GM21447 (cell line): ENCODE measurements around the gene CLEC16A.
A peak's percentile ranks its signal among the peaks of the same experiment; 100 is the strongest.

Source experiments
- ATAC-seq: cut with Tn5 transposase; IDR thresholded peaks from one replicate; pipeline ENCODE4 v1.9.1; 2021; ENCODE audit not compliant: unreplicated experiment

The CLEC16A gene

DNA sequence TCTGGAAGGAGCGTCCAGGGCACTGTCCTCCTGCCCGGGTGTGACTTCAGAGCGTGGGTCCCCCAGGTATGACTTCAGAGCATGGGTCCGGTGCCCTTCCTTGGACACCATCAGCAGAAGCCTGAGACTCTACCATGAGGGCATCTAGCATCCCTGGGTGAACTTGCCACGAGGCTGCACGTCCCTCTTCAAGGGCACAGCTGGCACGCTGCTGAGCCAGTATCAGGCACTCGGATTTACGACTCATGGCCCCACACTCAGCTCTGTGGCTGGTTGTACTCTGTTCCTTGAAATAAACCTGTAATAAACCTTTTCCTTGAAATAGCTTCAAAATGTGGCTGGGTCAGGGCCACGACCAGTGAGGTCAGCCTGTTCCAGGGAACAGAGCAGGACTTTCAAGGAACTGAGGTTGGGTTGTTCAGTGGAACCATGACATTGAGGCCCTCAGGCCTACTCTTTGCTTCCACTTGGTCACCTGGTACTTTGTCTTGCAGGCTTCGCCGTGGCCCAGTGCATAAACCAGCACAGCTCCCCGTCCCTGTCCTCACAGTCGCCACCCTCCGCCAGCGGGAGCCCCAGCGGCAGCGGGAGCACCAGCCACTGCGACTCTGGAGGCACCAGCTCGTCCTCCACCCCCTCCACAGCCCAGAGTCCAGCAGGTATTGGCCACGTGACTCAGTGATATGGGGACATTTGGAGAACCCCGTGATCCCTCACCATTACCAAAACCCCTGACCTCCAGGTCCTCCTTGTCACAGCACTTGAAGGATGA is 221.7 kb downstream of the CLEC16A start:
- ATAC-seq, result no peak

DNA sequence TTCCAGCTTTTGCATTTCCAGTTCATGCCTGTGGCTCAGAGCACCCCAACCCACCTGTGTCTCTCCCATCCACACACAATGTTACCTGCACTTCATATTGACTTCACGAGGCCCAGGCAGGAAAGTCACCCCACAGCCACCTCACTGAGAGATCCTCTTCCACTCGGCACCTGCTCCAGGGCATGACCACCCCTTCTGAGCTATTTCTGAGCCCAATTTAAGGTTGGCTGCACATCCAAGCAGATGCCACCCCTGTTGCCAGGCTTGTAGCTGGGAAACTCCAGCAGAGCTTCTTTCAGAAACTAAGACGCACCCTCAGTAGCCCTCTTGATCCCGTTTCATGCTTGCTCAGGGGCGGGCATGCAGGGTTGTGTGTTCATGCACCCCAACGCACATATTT is 223.2 kb downstream of the CLEC16A start:
- no peak for ATAC-seq

DNA sequence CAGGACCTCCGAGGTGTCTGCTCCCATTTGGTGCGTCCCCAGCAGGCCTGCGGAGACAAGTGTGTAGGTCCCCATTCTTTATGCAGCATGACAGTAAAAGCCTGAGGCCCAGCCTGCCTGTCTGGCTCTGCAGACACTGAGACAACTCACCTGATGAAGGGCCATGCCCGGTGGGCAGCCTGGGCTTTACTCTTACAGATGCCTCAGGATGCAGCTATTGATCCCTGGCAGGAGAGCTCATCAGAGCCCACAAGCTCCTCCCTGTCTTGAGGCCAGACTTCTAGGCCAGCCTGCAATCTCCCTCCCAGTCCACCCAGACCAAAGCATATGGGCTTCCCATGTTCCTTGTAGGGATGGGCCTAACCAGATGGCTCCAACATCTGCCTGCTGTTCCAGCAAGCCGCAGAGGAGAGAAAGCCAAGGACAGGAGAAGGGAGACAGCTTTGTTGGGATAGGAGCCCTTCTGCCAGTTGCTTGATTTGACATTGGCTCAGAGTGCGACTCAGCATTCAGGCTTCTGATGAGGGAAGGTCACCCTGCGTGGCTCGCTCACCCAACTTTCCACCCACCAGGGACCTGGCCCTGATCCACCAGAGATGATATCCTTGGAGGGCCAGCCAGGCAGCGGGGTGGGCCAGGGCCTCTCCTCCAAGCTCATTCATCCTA is 224.2 kb downstream of the CLEC16A start:
- no peak for ATAC-seq

DNA sequence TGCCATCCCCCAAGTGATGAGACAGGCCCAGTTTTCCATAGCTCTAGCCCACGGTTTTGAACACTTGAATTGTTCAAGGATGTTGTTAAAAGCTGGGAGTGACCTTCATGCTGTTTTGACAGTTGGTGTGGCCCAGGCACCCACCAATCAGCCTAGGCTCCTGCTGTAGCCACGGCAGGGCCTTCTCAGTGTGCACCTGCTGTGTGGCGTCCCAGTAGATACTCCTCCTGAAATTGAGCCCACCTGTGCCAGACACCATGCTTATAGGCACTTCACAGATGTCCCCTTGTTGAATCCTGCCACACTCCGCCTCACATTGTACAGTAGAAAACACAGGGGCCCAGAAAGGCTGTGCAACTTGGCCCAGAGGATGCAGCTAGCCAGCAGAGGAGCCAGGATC is 225.3 kb downstream of the CLEC16A start:
- no peak for ATAC-seq

DNA sequence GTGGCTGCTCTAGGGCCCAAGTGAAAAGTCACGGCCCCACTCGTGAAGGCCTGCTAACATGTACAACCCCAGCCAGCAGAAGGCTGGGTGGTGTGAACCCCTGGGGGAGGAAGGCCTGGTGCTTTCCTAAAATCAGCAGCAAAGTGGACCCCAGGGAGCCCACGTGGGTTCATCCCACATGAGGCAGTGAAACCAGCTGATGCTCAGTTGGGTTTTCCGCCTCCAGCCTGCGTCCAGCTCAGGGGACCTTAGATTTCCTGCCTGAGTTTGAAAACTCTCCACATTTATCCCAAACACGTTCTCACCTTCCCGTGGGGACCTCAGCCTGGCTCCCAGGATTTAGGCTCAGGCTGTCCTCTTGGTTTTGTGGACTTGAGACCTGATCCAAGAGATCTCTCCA is 225.8 kb downstream of the CLEC16A start:
- no peak for ATAC-seq

DNA sequence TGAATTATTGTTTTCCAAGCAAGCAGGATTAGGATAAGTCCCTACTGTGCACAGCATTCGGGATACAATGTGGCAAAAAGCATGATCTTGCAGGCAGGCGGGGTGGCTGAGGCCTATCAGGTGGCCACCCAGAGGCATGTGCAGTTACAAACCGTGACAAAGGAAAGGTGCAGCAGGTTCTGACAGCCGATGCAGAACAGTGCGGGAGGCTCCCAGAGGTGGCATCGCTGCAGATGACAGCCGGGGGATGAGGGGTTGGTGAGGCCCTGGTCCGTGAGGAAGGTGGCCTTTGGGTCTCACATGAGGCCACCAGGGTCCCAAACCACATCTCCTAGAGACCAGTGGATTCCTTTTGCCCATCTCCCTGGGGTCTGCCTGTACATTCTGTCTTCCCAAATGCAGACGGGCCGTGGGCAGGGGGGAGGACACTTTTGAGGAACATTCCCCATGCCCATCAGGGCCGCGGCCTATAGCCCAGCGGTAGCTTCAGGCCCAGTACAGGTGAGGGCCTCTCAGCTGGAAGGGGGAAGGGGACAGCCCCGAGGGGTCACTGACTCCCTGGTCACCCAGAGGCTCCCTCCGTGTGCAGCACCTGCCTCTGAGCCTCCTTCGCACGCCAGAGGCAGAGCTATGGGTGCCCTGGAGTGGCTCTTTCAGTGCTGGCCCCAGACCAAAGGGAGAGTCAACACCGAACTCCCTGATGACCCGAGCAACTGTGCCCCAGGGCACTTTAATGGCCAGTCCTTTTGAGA is 226.5 kb downstream of the CLEC16A start:
- no peak for ATAC-seq

DNA sequence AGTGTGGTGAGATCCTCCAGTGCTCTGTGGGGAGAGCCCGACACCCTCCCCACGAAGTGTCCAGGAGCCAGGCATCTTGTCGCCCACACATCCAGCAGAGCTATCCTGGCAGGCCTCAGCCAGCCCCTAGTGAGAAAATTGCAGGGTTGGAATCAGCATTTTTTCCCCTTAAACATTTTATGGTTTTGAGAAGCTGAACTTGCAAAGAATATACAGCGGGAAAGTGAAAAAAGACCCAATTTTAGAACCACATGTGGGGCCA is 227.0 kb downstream of the CLEC16A start:
- no peak for ATAC-seq

DNA sequence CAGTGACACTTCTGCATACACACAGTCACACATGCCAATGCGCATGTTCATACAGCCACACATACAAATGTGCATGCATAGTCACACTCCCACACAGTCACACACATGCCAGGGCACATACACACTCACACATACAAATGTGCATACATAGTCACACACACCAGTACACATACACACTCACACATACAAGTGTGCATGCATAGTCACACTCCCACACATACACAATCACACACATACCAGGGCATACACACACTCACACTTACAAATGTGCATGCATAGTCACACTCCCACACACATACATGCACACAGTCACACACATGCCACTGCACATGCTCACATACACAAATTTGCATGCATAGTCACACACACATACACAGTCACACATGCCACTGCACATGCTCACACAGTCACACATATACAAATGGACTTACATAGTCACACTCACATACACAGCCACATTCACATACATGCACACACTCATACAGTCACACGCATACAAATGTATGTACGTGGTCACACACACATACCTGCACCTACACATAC is 227.5 kb downstream of the CLEC16A start:
- ATAC-seq, result no peak

DNA sequence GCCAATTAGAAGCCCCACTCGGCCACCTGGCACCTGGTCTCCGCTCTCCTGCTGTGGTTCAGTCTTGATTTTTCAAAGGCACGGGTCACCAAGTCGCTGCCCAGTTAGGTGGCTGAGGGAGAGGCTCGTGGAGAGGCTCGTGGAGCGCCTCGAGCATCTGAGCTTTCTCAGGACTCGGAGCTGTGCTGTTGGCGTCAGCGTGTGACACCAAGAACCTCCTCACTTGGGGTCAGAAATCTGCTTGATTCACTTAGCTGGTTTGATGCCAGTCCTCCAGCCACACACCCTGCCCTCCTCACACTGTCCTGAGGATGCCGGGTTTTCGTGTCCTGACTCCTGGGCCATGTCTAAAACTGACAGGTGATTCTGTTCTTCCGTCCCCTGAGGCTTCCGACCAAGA is 229.1 kb downstream of the CLEC16A start:
- ATAC-seq, result no peak

DNA sequence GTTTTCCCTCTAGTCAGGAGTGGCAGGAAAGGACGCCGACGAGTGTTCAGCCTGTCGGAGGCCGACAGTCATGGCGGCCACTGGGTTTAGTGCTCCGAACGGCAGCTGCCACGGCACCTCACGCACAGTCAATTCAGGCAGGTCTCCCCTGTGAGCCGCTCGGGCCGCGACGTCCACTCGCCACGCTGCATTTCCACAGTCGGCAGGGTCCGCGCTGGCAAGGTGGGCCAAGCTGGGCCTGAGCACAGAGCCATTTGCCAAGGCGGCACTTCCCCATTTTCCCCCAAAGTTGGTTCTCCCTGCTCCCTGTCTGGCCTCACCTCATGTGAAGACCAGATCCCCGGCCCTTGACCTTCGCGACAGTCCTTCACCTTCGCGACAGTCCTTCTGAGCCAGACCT is 229.8 kb downstream of the CLEC16A start:
- ATAC-seq, result no peak

DNA sequence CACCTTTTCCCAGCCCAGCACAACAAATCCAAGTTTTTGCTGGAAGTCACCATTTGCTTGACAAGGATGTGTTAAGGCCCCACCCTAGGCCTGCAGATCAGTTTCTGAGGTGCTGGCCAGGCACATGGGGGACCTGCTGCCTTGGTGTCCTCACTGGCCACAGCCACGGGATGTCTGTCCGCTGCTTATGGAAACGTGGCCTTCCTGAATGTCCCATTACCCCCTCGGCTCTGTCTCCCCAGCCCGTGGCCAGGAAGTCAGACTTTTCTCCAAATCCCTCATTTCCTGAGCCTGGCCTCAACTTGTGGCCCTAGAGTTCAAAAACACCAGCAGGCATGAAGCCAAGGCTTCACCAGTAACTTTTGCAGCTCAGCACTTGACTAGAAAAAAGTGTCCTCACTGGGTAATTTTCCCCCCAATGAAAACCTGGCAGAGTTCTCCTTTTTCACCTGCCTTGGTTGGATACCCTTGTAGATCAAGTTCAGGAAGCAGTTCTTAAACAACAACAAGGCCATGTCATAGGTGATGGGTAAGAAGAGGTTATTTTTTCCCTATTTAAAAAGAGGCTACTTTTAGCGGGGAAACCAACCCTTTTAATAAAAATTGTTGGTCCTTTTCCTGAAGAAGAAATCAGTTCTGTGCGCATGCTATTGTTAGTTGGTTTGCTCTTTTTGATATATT is 230.9 kb downstream of the CLEC16A start:
- ATAC-seq, result peak; percentile 6

DNA sequence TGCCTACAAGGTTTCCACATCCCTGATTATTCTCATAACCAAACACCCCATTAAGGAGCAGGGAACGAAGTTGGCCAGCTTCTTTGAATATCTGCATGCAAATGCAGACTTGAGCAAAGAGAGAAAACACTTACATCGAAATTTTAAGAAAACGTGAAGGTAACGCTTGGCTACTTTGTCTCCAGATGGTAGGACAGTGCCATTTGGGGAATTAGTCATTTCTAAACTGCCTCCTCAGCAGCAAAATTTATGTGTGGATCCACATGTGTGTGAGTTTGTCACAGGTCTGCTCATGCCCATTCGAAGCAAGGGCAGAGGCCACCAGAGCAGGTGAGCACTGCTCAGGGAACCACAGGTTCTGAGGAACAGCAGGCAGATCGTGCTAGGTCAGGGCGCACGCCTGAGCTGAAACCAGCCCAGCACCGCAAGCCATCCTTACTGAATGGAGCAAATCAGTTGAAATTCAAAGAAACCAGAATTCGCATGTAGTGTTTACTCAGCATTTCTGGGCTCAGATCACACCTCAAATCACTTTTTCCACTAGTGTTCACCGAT is 231.5 kb downstream of the CLEC16A start:
- peak; percentile 52 for ATAC-seq

DNA sequence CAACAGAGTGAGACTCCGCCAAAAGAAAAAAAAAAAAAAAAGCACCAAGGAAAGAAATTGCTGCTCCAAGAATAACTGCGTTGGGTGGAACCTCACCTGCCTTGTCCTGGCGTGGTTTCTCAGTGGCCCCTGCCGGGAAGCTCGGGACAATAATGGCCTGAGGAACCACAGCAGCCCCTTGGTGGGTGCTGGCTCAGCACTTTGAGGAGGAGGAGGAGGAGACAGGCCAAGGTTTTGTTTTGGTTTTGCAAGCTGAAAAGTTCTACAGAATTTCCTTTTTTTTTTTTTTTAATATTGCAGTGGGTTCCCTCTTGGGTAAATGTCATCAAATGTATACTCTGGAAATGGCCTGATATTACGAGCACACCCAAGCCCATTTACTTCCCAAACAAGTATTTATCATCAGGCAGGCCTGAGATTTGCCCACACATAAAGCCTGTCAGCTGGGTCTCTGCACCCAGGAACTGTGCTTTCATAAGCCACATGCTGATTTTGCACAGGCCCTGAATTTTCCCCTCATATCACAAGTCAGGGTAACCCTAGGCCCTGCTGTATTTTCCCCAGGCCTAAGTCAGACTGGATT is 233.3 kb downstream of the CLEC16A start:
- ATAC-seq, result no peak

DNA sequence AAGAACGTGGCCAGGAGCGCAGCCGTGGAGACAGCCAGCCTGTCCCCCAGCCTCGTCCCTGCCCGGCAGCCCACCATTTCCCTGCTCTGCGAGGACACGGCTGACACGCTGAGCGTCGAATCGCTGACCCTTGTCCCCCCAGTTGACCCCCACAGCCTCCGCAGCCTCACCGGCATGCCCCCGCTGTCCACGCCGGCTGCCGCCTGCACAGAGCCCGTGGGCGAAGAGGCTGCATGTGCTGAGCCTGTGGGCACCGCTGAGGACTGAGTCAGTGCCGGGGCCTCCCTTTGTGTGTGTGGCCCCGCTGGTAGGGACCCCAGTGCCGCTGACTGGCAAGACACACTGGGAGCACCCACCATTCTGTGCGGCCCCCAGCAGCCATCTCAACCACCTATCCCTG is 234.1 kb downstream of the CLEC16A start:
- no peak for ATAC-seq

DNA sequence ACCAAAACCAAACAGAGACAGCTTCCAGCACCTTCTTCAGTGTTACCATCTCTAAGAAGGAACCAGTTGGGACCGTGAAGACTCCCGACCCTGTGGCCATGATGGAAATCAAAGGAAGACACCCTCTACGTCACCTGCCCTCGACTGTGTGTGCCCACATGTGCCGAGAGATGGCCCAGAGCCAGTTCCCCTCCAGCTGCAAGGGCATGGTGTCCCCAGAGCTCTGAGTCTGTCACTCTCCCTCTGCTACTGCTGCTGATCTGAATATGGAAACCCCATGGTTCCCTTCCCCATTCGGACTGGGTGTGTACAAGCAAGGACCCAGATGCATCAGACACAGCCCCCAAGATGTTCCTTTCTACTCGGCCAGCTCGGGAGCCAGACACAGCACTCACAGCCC is 235.2 kb downstream of the CLEC16A start:
- no peak for ATAC-seq

DNA sequence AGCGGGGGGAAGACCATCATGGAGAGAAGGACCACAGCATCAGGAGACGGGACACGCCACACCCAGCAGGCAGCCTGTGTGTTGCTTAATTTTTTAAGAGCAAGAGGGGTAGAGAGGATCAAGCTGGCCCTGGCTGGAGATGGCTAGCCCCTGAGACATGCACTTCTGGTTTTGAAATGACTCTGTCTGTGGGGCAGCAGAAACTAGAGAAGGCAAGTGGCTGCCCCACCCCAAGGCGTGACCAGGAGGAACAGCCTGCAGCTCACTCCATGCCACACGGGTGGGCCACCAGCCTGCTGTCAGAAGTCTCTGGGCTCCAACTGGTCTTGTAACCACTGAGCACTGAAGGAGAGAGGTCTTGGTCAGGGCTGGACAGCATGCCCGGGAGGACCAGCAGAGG is 236.1 kb downstream of the CLEC16A start:
- ATAC-seq, result no peak

DNA sequence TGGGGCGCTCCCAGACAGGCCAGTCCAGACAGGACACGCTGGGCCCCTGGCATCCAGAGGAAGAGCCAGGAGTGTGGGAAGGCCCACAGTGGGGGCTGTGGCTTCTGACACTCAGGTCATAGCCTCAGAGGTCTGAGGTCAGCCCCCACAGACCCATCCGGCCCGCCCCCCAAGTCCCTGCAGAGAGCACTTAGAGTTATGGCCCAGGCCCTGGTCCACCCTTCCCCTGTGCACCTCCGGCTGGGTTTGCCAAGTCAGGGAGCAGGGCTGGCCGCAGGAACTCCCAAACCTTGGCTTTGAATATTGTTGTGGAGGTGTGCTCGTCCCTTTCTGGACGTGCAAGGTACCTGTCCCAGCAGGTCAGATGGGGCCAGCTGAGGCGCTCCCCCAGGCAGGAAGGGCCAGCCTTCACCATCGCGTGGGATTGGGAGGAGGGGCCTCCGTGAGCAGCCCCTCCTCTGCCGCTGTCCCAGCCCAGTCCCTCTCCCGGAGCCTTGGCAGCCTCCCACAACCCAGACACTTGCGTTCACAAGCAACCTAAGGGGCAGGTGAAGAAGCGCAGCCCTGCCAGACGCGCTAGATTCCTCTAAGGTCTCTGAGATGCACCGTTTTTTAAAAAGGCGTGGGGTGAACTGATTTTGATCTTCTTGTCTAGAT is 237.0 kb downstream of the CLEC16A start:
- no peak for ATAC-seq

DNA sequence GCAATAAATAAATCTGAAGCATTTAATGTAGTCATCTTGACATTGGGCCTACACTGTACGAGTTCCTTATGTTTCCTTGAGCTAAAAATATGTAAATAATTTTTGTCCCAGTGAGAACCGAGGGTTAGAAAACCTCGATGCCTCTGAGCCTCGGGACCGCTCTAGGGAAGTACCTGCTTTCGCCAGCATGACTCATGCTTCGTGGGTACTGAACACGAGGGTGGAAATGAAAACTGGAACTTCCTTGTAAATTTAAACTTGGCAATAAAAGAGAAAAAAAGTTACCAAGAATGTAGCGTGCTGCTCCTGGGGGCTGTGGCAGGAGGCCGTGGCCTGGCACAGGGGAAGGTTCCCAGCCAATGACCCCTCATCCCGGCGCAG is 237.5 kb downstream of the CLEC16A start:
- ATAC-seq, result no peak

DNA sequence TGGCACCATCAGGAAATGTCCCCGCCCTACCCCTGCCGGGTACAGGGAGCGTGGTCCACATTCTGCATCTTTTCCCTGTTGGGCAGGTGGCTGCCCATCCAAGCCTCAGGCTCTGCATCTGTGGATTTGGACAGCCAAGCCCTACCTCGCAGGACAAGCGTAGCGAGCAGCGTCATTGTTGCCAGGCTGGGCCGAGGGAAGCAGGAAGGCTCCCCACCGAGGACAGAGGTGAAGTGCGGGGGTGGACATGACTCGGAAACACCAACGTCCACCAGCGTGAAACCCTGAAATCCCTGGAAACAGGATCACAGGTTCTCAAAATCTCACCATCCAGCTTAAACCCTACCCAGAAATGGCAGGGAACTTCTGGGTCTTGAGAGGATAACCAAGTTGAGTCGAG is 238.0 kb downstream of the CLEC16A start:
- ATAC-seq, result no peak

DNA sequence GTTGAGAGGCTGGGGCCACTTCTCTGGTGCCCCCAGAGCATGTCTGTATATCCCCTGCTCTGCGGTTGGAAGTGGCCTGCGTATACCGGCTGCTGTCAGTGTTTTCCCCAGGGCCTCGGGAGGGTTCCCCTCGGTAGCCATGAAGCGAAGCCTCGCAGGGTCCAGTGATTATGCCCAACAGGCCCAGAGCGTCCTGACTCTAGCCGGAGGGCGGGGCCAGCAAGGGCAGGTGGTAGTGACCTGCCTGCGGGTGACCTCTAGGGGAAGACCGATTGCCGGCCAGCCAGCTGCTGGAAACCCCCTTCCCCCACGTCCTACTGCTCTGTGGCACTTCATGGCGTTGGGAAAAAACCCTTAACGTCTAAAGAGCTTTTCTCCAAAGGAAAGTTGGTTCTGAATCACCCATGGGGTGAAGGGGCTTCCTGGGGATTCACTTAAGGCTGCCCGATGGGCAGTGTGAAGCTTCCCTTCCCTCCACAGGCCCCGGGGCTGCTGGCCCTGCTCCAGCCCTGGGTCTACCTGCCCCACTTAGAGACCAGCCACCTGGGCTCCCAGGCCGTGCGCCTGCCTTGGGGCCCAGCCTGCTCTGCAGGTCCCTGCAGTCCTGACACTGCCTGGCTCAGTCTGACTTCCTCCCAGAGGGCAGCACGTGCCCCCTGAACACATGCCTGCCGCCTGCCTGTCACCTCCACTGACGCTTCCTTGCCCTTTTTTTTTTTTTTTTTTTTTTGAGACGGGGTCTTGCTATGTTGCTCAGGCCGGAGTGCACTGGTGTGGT is 238.9 kb downstream of the CLEC16A start:
- peak; percentile 58 for ATAC-seq
